DMS114 treated with DMSO at 0.1 percent for 48 hours (cell line): ENCODE measurements around the gene ALX1.

Source experiments
- DNase-seq: peaks from one replicate; lab custom pipeline; 2025; ENCODE audit not compliant: unreplicated experiment; lab: John Stamatoyannopoulos, UW

The ALX1 gene

GRCh38 chr12:85280165-85280983 lies at the start of gene ALX1:
Gene ALX1, plus strand, starts transcription at chr12:85280220. Its CDS starts 42 bp downstream, at chr12:85280262.
- peak; percentile 67 for DNase-seq

GRCh38 chr12:85237327-85237726 lies 42.7 kb upstream of the ALX1 start:
- DNase-seq: no peak

GRCh38 chr12:85244561-85244960 lies 35.5 kb upstream of the ALX1 start:
- peak; percentile 60 for DNase-seq

GRCh38 chr12:85253853-85254252 lies 26.2 kb upstream of the ALX1 start:
- DNase-seq: no peak

- peak; percentile 69 for DNase-seq
Observed at GRCh38 chr12:85257671-85258070, 22.3 kb upstream of the ALX1 start.

GRCh38 chr12:85260447-85260846 lies 19.6 kb upstream of the ALX1 start:
- DNase-seq: no peak

- peak; percentile 21 for DNase-seq
Observed at GRCh38 chr12:85260896-85261295, 19.1 kb upstream of the ALX1 start.

GRCh38 chr12:85266356-85266755 lies 13.7 kb upstream of the ALX1 start:
- no peak for DNase-seq

- DNase-seq: no peak
Observed at GRCh38 chr12:85273381-85274314, 6.4 kb upstream of the ALX1 start.

GRCh38 chr12:85274315-85274651 lies 5.7 kb upstream of the ALX1 start:
- no peak for DNase-seq

- DNase-seq: peak; percentile 29
Observed at GRCh38 chr12:85275374-85275773, 4.6 kb upstream of the ALX1 start.

GRCh38 chr12:85277191-85277590 lies 2.8 kb upstream of the ALX1 start:
- no peak for DNase-seq

GRCh38 chr12:85277900-85278597 lies 2.0 kb upstream of the ALX1 start:
- DNase-seq: peak; percentile 52

- DNase-seq: peak; percentile 35
Observed at GRCh38 chr12:85278598-85279448, 1.2 kb upstream of the ALX1 start.

- DNase-seq: peak; percentile 70
Observed at GRCh38 chr12:85279449-85280164, 413 bp upstream of the ALX1 start.

- peak; percentile 76 for DNase-seq
Observed at GRCh38 chr12:85280984-85281630, 1.1 kb downstream of the ALX1 start.

GRCh38 chr12:85281636-85282312 lies 1.8 kb downstream of the ALX1 start:
- DNase-seq: peak; percentile 93

GRCh38 chr12:85283560-85283959 lies 3.5 kb downstream of the ALX1 start:
- DNase-seq: peak; percentile 84

- DNase-seq: no peak
Observed at GRCh38 chr12:85296362-85296761, 16.3 kb downstream of the ALX1 start.
